Natural killer cell (primary cell): ENCODE results near the gene ATP1B1. TPM values are rescaled to one million over a fixed set of nuclear protein-coding genes. Genes with fewer than 3 reads are reported as not detected.

ENCODE experiments used
- ATAC-seq, 3 donors: fragments of 150-1000 bp in 2 of 3; fragments of 200-7000 bp in 1 of 3; cut with Tn5 transposase; 1 replicate in 1 of 3; 2 replicates in 2 of 3; pipeline ENCODE4 v1.10.0; 2021; ENCODE audit warnings: mild to moderate bottlenecking in 2 of 3, moderate library complexity in 2 of 3
- DNase-seq, 2 donors: peaks; one replicate each; pipeline versions ENCODE4 v3.0.0 to v3.0.0-alpha.2; 2013 to 2021; ENCODE audit warnings: mixed read lengths in 1 of 2
- H3K27ac ChIP-seq: one replicate; pipeline ENCODE4 v1.5.1; 2013; ENCODE audit warnings: mild to moderate bottlenecking, low read length
- H3K27me3 ChIP-seq: one replicate; pipeline ENCODE4 v1.6.1; 2013; ENCODE audit warnings: low read length; ENCODE audit not compliant: control insufficient read depth, insufficient read depth
- H3K36me3 ChIP-seq: one replicate; pipeline ENCODE4 v1.6.1; 2013; ENCODE audit warnings: low read length; ENCODE audit not compliant: control insufficient read depth, insufficient read depth
- H3K4me1 ChIP-seq: one replicate; pipeline ENCODE4 v1.6.1; 2013; ENCODE audit warnings: low read length; ENCODE audit not compliant: control insufficient read depth, insufficient read depth
- H3K4me3 ChIP-seq: one replicate; pipeline ENCODE4 v1.5.1; 2013; ENCODE audit warnings: low read length
- H3K9me3 ChIP-seq: one replicate; pipeline ENCODE4 v1.6.1; 2013; ENCODE audit warnings: low read length; ENCODE audit not compliant: control insufficient read depth, insufficient read depth
- H3K27ac Mint-ChIP-seq, 2 donors: one replicate each; pipeline ENCODE4 v1.8.0; 2022; ENCODE audit warnings: mild to moderate bottlenecking in 2 of 2, mixed read lengths in 2 of 2, moderate library complexity in 1 of 2
- H3K27me3 Mint-ChIP-seq, 2 donors: one replicate each; pipeline ENCODE4 v1.8.0; 2022; ENCODE audit warnings: low read depth in 2 of 2, mixed read lengths in 2 of 2
- H3K36me3 Mint-ChIP-seq: one replicate; pipeline ENCODE4 v1.8.0; 2022; ENCODE audit warnings: mixed read lengths
- H3K4me1 Mint-ChIP-seq, 2 donors: one replicate each; pipeline ENCODE4 v1.8.0; 2022; ENCODE audit warnings: mixed read lengths in 2 of 2
- H3K4me3 Mint-ChIP-seq: one replicate; pipeline ENCODE4 v1.8.0; 2022; ENCODE audit warnings: mild to moderate bottlenecking, moderate library complexity, mixed read lengths
- H3K9me3 Mint-ChIP-seq, 2 donors: one replicate each; pipeline ENCODE4 v1.8.0; 2022; ENCODE audit warnings: mixed read lengths in 2 of 2
- WGBS: methylation state at CpG from one replicate; pipeline ENCODE4 v1.1.7; 2013; ENCODE audit warnings: missing lambda C conversion rate; ENCODE audit not compliant: insufficient coverage; 5-methylcytosine and 5-hydroxymethylcytosine counted together
- intact Hi-C: fragments of 100-400 bp; cut with micrococcal nuclease; formaldehyde crosslinking; loops from one replicate; pipeline ENCODE4 v1.14.2; 2022
- total RNA-seq, 4 donors: library from RNA; stranded (reverse); fragments of 120-200 nt in 1 of 4; gene quantifications; one replicate each; pipeline versions ENCODE4 v1.2.3 to v1.2.4, GENCODE V29; 2013 to 2022
- TF ChIP-seq, protein P1 (sequence below): fragments of 200-600 bp; IDR thresholded peaks from one replicate; pipeline ENCODE4 v1.8.0; 2022; ENCODE audit warnings: antibody characterized with exemption

The ATP1B1 gene
- total RNA-seq, 3 donors from 2014 or later (not counting 1 experiment from before 2014, with no cell fraction given) = 3.4 to 10.4 (median 4.9) TPM

DNA sequence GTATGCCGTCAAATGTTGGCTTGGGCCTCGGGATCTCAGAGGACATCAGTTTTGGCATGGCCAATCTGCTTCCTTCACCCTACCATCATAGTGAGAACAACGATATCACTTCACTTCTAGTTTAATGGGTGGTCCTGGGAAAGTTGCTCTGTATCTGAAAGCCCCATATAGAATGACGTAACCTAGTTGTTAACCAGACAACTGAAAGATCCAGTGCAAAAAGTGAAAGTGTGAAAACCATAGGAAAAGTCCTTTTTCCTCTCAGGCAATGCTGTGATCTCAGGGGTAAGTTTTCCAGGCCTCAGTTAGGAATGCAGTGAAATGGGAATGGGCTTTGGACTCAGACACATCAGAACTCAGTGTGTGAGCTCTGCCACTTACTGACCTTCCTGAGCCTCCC is 18.6 kb upstream of the ATP1B1 start:
- Histone ChIP-seq H3K4me3 (no peak overlapping the region), H3K36me3 (no peaks in the 10 kb centered on the region), H3K4me1 (no peaks in the 10 kb centered on the region), H3K27me3 (no peaks in the 10 kb centered on the region), H3K27ac (no peak overlapping the region), H3K9me3 (no peaks in the 10 kb centered on the region)
- H3K27me3 Mint-ChIP-seq = no peaks in the 10 kb centered on the region
- H3K27ac Mint-ChIP-seq = no peak overlapping the region
- no peak for ATAC-seq
- no peak for DNase-seq
- peaks cover 8 to 15% of the 10 kb centered on the region in 2 donors for H3K4me1 Mint-ChIP-seq
- intact Hi-C loops = no loop called here
- H3K9me3 Mint-ChIP-seq = no peaks in the 10 kb centered on the region
- TF ChIP-seq, protein P1, sequence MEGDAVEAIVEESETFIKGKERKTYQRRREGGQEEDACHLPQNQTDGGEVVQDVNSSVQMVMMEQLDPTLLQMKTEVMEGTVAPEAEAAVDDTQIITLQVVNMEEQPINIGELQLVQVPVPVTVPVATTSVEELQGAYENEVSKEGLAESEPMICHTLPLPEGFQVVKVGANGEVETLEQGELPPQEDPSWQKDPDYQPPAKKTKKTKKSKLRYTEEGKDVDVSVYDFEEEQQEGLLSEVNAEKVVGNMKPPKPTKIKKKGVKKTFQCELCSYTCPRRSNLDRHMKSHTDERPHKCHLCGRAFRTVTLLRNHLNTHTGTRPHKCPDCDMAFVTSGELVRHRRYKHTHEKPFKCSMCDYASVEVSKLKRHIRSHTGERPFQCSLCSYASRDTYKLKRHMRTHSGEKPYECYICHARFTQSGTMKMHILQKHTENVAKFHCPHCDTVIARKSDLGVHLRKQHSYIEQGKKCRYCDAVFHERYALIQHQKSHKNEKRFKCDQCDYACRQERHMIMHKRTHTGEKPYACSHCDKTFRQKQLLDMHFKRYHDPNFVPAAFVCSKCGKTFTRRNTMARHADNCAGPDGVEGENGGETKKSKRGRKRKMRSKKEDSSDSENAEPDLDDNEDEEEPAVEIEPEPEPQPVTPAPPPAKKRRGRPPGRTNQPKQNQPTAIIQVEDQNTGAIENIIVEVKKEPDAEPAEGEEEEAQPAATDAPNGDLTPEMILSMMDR = no peak
- 80% methylated on average over 1 of the region's 4 CpGs for WGBS
- H3K4me3 Mint-ChIP-seq = no peak overlapping the region
- no peaks in the 10 kb centered on the region for H3K36me3 Mint-ChIP-seq

DNA sequence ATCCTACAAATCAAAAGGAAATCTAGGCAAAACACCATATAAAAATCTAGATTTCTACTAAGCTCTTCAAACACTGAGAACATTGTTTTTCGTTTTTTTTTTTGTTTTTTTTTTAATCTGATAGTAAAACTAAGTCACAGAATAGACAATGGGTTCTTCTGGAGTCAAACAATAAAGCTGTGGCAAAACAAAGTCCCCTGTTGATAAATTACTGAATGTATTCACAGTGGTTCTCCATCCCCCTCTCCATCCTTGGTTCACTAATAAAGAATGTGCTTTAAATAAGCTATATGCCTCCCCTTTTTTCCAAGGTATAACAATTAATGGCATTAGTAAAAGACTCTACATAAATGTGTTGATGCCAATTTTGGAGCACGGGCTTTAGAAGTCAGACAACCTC is 16.7 kb upstream of the ATP1B1 start:
- no peak overlapping the region for H3K27ac Mint-ChIP-seq
- H3K4me1 ChIP-seq = no peaks in the 10 kb centered on the region
- no peaks in the 10 kb centered on the region for H3K36me3 ChIP-seq
- peaks cover 0 to 2% of the 10 kb centered on the region in 2 donors for H3K27me3 Mint-ChIP-seq
- no peak for ATAC-seq
- no peaks in the 10 kb centered on the region for H3K36me3 Mint-ChIP-seq
- no peak for DNase-seq
- WGBS = no CpG with 5 or more reads among the region's 2 CpGs
- no peaks in the 10 kb centered on the region for H3K9me3 ChIP-seq
- no peak overlapping the region for H3K4me3 ChIP-seq
- no peak overlapping the region for H3K27ac ChIP-seq
- no peak overlapping the region for H3K4me3 Mint-ChIP-seq
- intact Hi-C loops = no loop called here
- H3K9me3 Mint-ChIP-seq = no peaks in the 10 kb centered on the region
- H3K4me1 Mint-ChIP-seq = peaks cover 8 to 15% of the 10 kb centered on the region in 2 donors
- H3K27me3 ChIP-seq = no peaks in the 10 kb centered on the region
- TF ChIP-seq, protein P1 = no peak

DNA sequence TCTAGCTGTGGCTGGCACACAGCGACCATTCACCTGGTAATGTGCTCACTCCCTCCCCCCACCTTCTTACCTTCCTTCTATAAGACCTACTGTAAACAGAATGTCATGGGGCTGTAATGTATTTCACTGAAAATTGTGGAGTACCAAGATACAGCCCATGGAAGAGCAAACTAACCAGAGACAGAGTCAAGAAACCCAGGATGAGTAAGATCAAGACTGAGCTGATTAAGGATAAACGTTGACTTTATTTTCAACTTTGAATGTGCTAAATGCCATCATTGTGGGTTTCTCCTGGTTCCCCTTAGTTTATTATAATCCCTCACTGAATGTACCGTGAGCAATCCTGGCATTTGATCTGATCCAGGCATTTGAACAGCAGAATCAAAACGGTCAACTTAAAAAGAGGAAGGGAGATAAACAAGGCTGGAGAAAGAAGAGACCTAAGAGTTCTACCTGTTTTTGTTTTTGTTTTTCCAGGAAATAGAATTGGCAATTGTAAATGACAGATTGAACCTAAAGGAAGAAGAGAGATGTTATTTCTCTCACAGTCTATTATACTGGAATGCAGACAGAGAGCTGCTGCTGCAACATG is 16.1 kb upstream of the ATP1B1 start:
- ATAC-seq = no peak
- H3K4me3 Mint-ChIP-seq = no peak overlapping the region
- H3K27me3 Mint-ChIP-seq = peaks cover 0 to 2% of the 10 kb centered on the region in 2 donors
- no peaks in the 10 kb centered on the region for H3K9me3 Mint-ChIP-seq
- H3K27me3 ChIP-seq = no peaks in the 10 kb centered on the region
- H3K4me3 ChIP-seq = no peak overlapping the region
- H3K27ac Mint-ChIP-seq = no peak overlapping the region
- WGBS = 60% methylated on average over 3 of the region's 4 CpGs
- H3K4me1 ChIP-seq = no peaks in the 10 kb centered on the region
- H3K27ac ChIP-seq = no peak overlapping the region
- H3K36me3 Mint-ChIP-seq = no peaks in the 10 kb centered on the region
- H3K9me3 ChIP-seq = no peaks in the 10 kb centered on the region
- TF ChIP-seq, protein P1 = no peak
- peaks cover 8 to 15% of the 10 kb centered on the region in 2 donors for H3K4me1 Mint-ChIP-seq
- no peak for DNase-seq
- no peaks in the 10 kb centered on the region for H3K36me3 ChIP-seq
- intact Hi-C loops = no loop called here

DNA sequence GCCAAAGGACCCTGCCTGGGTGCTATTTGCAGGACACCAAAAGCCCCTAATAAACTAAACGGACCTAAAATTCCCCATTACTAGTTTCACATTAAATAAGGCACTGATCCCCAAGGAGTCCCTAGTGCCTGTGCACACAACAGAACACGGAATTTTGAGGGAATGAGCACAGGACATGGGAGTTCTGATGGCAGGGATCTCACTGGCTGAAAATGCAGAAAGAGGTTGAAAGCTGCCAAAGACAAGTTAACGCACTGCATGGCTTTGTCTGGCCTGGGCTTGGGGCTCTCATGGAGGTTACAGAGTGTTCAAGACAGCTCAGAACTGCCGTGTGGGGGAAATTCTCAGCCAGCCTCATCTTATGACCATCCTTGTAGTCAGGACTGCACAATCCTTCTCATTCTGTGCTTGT is 15.6 kb upstream of the ATP1B1 start:
- H3K4me1 ChIP-seq = no peaks in the 10 kb centered on the region
- no peak overlapping the region for H3K27ac ChIP-seq
- peaks cover 0 to 2% of the 10 kb centered on the region in 2 donors for H3K27me3 Mint-ChIP-seq
- no peaks in the 10 kb centered on the region for H3K9me3 ChIP-seq
- no peak overlapping the region for H3K4me3 ChIP-seq
- WGBS = 85% methylated on average over 4 of the region's 4 CpGs
- H3K4me3 Mint-ChIP-seq = no peak overlapping the region
- intact Hi-C loops = no loop called here
- no peaks in the 10 kb centered on the region for H3K27me3 ChIP-seq
- H3K9me3 Mint-ChIP-seq = no peaks in the 10 kb centered on the region
- peaks cover 8 to 15% of the 10 kb centered on the region in 2 donors for H3K4me1 Mint-ChIP-seq
- H3K36me3 Mint-ChIP-seq = no peaks in the 10 kb centered on the region
- no peak overlapping the region for H3K27ac Mint-ChIP-seq
- ATAC-seq (peak in 1 of 3 donors; percentile 40), DNase-seq (no peak)
- TF ChIP-seq, protein P1 = no peak
- H3K36me3 ChIP-seq = no peaks in the 10 kb centered on the region
